ENCODE results near the gene SLC15A3.
"Not testable (repeated sequence)": the region's sequence is repeated elsewhere in the genome, so short reads cannot be mapped to it uniquely, and the experiment has no call there.

SLC15A3 gene

DNA sequence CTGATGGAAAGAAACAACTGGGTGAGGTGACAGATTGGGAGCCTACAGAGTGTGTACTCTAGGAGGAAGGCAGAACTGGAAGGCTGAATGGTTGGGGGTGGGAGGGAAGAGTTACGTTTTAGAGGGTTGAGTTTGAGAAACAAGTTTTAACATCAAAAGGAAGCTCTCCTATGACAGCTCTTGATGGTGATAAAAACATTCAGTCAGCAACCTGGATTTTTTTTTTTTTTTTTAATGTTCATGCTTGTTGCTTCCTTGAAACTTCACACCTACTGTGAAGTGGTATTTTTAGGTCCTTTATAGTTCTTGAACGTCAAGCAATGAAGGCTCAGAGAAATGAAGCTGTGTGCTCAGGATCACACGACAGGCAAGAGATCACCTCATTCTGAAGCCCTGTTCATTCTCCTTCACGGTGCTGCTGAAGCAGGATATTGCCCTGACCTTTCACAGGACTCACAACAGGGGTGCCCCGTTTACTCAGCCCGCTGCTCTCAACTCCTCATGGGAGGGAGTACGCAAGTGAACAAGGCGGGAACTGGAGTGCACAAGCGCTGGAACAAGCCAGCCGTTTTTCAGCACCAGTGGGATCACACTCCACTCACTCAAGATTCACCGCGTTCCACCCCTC, 39.6 kb downstream of the SLC15A3 start:
- no peak for DNase-seq

DNA sequence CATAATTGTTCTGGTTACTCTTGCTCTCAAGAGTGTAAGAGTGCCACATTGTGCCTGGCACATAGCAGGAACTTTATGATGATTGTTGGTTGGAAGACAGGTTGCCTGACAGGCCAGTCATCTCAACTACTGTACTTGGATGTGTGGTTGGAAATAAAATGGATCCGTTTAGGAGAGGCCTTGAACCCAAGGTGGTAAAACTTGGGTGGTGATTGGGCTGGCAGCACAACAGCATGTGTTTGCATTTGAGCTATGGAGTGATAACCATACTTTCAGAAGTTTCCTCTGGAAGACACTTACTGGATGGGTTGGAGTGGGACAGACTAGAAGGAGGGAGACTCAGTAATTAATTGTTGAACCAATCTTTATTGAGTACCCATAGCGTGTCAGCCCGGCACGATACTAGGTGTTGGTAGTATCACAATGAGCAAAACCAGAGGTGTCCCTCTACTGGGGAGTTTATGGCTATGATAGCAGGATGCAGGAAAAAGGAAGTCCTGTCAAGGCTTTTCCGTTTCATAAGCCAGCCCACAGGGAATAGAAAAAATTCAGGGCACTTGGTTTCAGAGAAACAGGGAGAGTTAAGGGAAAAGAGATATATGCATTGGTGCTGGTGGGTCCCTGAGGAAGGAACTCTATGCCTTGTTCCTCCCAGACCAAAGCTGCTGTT, 41.1 kb downstream of the SLC15A3 start:
- DNase-seq, result no peak

DNA sequence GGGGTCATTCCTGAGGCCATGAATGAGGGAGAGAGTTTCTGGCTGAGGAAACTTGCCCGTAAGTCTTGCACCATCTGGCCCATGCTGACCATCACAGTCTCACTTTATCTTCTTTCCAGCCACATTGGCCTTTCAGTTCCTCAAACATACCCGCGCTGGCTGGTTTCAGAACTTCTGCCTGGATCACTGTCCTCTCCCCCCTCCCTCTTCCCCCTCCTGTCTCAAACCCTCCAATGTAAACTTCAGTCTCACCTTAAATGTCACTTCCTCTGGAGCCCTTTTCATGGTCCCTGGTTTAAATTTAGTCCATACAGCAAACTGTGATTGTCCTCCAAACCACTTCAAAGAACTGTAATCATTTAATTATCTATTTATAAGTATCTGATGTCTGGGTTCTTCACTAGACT, 41.7 kb downstream of the SLC15A3 start:
- DNase-seq, result no peak

DNA sequence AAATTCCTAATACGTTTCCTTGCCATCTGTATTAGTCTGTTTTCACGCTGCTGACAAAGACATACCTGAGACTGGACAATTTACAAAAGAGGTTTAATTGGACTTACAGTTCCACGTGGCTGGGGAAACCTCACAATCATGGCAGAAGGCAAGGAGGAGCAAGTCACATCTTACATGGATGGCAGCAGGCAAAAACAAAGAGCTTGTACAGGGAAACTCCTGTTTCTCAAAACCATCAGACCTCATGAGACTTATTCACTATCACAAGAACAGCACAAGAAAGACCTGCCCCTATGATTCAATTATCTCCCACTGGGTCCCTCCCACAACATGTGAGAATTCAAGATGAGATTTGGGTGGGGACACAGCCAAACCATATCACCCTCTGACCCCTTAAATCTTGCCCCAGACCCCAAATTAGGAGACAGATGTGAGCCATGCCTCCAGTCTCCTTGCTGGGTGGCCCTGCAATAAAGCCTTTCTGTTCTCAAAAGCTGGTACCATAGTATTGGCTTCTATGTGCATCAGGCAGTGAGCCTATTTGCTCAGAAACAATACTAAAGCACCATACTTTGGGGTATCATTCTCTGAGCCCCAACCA, 42.2 kb downstream of the SLC15A3 start:
- DNase-seq, result not testable (repeated sequence)

DNA sequence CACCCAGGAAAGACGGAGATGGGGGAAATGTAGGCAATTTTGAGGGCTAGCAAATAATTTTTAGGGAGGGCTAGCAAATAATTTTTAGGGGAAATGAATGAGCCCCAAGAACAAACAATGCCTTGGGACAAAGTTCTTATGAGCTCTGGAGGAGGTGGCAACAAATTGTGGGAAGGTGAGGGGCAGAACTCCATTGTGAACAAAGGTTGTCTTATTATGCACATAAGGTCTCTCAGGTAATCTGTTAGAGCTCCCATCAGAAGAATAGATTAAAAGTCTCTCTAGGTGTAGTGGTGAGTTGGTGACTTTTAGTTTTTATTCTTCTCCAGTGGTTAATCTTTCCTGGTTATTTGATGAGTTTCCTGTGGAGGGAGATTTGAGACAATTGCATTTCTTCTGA, 43.2 kb downstream of the SLC15A3 start:
- no peak for DNase-seq

DNA sequence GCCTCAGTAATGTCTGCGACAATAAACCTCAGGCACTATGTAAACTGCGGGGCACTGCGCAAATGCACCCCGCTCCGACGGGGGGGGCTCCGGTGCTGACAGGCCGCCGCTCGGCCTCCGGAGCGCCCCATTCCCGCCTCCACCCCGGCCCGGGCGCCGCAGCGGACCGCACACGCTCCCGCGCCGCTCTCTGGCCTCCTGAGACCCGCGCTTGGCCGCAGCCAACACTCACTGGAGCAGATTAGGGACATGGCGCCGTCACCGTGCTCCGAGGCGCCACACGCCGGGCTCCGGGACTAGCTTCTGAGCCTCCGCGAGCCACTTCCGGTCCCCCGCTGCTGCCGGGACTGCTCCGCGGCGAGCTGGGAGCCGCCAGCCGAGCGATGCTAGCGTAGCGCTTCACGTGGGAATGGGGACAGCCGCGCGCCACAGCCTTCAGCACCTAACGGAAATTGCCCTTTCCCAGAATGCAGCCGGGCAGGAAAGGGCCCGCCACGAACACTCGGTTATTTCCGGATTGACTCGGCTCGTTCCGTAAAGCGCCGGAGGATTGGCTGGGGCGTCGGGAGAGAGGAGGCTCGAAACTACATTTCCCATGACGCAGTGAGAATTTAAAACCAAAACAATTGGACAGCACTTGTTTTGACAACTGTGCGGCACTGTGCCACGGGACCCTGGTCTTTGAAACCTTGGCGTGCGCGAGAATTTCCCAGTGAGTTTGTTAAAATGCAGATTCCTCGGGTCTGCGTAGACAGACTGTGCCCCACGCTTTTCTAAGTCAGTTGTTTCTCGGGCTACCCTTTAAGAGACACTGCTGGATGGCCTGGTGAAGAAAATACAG, 45.6 kb downstream of the SLC15A3 start, which contains the start of gene PRPF19:
Gene PRPF19, minus strand, starts transcription at position 454 of the 841 bp plus-strand sequence. Its CDS starts 203 bp downstream, at position 251.
- DNase-seq, result peak; percentile 99

DNA sequence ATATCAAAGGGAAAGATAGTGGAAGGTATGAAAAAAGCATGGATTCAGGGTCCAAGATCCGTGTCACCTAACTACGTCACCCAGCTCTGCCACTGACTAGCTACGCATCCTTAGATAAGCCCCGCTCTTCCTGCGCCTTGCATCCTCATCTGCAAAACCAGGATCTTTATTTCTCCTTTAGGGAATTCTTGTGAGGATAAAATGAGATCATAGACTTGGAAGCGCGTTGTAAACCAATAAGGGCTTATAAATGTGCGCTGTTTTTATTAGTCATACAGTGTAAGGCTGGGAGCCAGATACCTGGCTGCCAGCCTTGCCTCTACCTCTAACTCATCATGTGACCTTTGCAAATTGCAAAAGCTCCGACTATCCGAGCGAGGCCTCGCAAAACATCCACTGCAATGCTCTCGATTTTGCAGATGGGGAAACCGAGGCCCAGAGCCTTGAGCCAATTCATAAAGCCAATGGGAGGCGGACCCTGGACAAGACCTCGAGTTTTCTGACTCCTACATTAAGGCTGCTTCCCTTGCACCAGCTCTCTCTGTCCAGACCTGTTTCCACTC, 46.3 kb downstream of the SLC15A3 start:
- no peak for DNase-seq

DNA sequence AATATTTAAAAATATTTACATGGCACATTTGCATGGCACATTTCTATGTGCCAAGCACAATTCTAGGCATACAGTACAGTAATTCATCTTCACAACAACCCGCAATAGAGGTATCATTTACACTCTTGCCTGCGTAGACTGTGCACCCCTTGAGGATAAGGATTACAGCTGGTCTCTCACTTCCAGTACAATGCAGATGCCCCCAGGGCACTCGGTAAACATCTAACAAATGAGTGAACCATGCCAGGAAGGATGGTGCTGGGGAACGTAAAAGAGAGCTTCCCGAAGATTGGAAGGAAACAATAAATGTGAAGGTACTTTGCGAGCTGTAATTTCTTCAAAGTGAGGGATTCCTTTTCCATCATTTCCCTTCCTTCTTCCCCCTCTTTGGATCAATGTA, 46.9 kb downstream of the SLC15A3 start:
- DNase-seq, result no peak

DNA sequence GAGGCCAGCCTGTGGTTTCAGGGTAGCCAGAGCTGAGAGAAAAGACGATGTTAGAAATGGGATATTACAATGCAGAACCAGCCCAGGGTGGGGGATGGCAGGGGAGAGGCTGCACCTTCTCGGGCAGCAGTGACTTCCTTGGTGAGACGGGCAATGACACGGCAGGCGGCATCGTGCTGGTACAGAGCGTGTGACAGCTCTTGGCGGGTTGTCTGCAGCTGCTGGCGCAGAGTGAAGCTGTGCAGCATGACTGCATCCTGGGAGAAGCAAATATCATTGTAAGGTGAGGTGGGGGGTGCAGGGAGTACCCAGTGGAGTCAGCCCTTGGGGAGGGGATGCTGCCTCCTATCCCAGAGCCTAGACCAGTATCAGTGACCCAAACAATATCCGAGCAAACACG, 49.4 kb downstream of the SLC15A3 start:
- DNase-seq, result no peak

DNA sequence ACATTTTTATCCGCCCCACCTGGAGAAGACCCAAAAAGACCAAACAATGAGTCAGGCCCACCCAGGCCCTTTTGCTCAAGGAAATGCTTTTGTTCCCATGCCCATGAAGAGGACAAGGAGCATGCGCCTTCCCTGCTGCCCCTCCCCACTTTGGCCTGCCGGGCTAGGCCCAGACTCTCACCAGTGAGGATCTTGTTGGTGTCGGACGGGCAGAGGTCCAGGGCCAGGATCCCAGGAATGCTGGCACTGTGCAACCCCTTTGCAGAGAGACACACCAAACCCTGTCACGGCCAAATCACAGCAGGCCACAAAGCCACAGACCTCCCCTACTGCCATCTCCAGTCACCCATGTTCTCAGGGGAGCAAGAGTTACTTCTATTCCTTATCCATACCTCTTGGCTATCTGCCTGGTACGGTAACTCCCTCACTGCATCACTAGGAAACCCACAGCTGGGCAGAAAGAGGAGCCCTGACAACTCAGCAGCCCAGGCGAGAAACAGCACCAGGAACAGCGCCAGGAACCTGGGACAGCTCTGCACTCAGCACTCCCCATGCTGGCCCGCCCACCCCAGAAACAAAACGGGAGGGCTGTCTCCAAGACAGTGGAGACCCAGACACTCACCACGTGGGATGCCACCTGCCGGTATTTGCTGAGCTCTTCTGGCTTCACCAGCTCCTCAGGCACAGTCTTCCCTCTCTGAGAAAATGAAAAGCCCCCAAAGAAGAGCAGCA, 51.1 kb downstream of the SLC15A3 start:
- DNase-seq, result no peak

DNA sequence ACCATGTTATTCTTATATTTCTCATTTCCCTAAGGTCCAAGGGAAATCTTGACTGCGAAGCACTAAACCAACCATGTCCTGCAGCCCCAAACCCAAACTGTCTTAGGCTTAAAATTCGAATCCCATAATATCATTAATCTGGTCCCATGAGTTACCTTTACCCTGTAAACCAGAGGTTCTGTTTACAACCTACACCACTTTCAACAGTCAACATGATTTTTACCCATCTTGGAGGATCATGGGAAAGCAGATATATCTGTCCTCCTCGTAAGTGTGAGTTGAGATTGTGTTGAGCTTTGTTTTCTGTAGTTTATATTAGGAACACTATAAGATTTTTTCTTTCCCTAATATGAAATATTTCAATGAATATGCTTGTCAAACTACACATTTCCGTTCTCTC, 52.0 kb downstream of the SLC15A3 start:
- DNase-seq, result no peak

DNA sequence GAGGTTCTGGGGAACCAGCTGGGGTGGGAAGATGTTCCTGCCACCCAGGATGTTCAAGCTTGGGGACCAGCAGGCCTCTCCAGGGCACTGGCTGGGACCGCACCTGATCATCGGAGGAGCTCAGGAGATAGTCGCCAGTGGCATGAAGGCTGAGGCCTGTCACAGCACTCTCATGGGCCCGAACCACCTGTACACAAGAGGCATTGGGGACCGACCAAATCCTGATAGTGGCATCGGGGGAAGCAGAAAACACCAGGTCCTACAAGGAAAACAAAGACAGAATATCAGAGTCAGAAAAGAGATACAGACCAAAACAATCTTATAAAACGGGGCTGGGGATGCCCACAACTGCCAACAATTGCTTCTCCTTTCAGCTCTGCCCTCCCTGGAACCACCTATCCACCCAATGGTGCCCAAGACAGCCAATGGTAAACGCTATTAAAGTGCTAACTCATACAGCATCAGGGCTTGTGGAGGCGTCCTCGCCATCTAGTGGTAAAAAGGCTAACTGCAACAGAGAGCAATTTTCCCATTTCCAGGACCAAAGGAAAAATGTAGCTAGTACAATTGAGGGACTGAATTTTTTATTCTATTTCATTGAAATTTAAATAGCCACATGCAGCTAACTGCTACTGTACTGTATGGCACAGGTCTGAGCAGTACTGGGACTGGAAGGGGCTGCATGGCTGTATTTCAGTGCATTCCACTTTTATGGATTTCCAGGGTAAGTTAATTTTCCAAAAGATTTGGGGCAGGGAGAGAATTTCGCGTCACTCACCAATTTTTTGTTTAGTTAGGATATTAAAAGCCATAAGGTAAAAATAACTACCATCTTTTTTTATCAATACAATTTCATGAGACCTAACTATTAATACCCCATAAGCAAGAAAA, 52.7 kb downstream of the SLC15A3 start:
- DNase-seq, result no peak

DNA sequence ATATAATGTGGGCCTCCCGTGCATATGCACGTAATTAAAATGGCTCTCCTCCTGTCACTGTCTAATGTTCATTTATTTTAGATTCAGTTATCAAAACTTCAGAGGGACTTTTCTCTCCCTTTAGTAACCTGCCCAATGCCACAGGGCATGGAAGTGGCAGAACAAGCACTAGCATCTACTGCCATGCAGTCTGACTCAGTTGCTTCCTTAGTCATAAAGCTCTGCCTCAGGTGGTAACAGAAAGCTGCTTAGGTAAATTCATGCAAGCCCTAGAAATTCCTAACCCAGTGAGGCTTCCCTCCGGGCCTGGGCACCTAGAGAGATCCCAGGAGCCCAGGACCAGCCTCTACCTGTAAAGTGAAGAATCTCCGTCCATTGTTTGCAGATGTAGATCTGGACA, 54.5 kb downstream of the SLC15A3 start:
- DNase-seq, result no peak

DNA sequence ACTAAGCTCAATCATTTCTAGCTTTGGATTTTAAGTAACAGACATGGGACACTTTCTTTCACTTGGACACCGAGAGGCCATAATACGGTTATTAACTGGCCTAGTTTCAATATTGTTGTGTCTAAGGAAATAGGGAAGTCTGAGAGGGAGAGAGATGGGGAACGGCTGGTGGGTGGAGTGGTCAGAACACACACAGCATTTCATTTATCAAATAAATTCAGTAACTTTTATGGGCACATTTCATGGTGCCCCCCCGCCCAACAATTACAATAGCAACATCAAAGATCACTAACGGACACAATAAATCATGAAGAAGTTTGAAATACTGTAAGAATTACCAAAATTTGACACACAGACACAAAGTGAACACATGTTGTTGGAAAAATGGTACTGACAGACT, 56.3 kb downstream of the SLC15A3 start:
- no peak for DNase-seq

DNA sequence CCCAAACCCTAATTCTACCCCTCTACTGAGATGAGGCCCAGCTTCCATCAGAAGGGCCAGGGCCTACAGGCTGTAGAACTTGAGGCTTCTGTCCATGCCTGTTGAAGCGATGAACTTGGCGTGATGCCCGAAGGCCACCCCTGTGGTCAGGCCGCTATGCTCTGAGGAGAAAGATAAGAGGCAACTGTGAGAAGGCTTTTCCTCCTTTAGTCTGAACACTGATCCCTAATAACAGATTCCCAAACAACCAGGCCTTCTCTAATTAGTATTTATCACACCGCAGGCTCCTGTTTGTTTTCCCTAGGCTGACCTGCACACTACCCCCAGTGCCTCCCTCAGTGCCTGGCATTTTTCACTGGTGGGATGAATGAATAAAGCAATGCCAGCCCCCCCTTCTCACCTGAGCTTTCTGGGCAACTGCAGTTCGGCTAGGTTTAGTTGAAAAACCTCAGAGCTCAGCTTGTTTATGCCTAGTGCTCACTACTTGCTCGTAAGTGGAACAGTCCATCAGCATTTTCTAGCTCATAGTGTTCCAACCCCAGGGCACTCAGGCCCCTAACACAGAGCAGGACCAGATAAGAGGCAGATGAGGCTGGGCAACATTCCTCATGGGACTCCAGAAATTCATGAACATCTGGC, 60.8 kb downstream of the SLC15A3 start:
- DNase-seq, result no peak

DNA sequence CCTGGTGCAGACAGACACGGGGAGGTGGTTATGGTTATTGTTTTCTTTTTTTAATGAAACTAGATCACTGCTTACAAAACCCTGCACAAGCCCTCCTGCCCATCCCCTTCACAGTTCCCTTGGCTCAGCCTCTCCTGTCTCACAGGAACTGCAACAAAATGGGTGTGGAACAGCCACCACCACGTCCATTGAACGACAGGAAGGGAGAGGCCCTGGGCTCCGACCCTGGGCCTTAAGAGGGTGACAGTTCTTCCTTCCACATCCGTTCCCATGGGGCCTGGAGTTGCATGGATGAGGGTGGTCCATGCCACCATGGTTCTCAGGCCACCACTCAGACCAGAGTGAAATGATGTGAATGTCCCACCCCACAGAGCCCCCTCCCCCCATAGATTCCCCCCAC, 61.3 kb downstream of the SLC15A3 start:
- no peak for DNase-seq

DNA sequence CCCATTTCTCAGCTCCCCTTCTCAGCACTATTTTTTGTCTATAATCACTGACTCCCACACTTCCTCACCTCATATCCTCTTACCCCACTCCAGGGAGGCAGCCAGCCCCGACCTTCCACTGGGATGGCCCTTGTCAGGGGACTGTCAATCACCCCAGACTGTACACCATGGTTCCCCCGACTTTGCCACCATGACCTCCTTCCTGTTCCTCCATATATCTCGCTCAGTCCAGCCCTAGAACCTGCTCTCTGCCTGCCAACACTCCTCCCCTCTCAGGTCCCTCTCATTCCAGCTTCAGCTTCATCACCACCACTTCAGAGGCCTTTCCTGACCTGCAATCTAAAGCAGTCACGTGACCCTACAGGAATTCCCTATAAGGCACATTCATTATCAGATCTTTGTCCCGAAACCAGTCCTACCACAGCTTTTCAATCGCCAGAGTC, 62.1 kb downstream of the SLC15A3 start:
- DNase-seq, result no peak

DNA sequence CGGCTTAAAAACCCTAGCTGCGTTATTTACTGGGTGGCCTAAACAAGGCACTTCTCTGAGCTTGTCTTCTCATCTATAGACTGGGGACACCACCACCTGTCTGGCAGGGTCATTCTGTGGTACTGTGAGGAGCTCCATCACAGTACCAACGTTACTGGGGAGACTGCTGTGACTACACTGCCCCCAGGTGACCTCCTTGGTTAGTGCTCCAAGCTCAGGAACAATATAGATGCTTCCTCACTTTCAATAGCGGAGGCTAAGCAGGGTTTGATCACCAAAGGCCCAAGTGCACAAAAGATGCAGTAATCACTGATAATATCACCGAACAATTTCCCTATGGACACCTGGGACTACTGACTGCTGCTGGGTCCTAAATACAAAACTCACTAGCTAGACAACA, 64.4 kb downstream of the SLC15A3 start:
- DNase-seq, result no peak

Measured in effector CD8-positive, alpha-beta T cell (primary cell).